Endothelial cell of umbilical vein (primary cell): ENCODE measurements around the gene CTSF. TPM values are rescaled to one million over a fixed set of nuclear protein-coding genes. Genes with fewer than 3 reads are reported as not detected.

ENCODE experiments used
- BruUV-seq: library from RNA; stranded (reverse); fragments of 400-500 nt; replicated peaks from 2 replicates; lab custom pipeline; 2021; lab: Mats Ljungman, UMichigan
- CTCF ChIA-PET: fragments of 300-600, 350-600 bp; sonication (Branson Sonifier 250); formaldehyde crosslinking; loops from one replicate; lab custom pipeline; 2021; ENCODE audit warnings: antibody characterized with exemption, inconsistent platforms; lab: Charles Lee
- POLR2A ChIA-PET: fragments of 300-600, 350-600 bp; sonication (Branson Sonifier 250); formaldehyde crosslinking; loops from one replicate; lab custom pipeline; 2021; ENCODE audit warnings: antibody characterized with exemption, inconsistent platforms; lab: Charles Lee
- DNase-seq: peaks from one replicate; pipeline ENCODE4 v3.0.0-alpha.2; 2011; ENCODE audit warnings: low read depth, low spot score
- FAIRE-seq: peaks from 2 replicates; lab custom pipeline; 2011; peaks lifted over from hg19 to GRCh38; lab: Jason Lieb, UNC
- H2AFZ ChIP-seq: 2 replicates; pipeline ENCODE4 v1.6.0; 2012; ENCODE audit warnings: low read depth, low read length, control low read depth, inconsistent platforms
- H3K27ac ChIP-seq: 2 replicates; pipeline ENCODE4 v1.5.1; 2011; ENCODE audit warnings: low read depth, mild to moderate bottlenecking, control low read depth, low read length, moderate library complexity; ENCODE audit not compliant: insufficient read depth
- H3K27me3 ChIP-seq, 2 experiments: 2 replicates each; pipeline versions ENCODE4 v1.6.0 to v1.6.1; 2011; ENCODE audit warnings: low read length in 2 of 2, mixed read lengths in 1 of 2; ENCODE audit not compliant: control insufficient read depth in 2 of 2, insufficient read depth in 2 of 2
- H3K36me3 ChIP-seq, 2 experiments: 2 replicates in 1 of 2; 3 replicates in 1 of 2; pipeline ENCODE4 v1.5.1; 2011; ENCODE audit warnings: low read length in 2 of 2, mild to moderate bottlenecking in 1 of 2, moderate library complexity in 1 of 2; ENCODE audit not compliant: control insufficient read depth in 2 of 2, insufficient read depth in 2 of 2; ENCODE audit errors: extremely low read depth in 1 of 2
- H3K4me1 ChIP-seq: 3 replicates; pipeline ENCODE4 v1.5.1; 2011; ENCODE audit warnings: mild to moderate bottlenecking, low read length; ENCODE audit not compliant: control insufficient read depth, insufficient read depth; ENCODE audit errors: extremely low read depth
- H3K4me2 ChIP-seq: 2 replicates; pipeline ENCODE4 v1.6.1; 2011; ENCODE audit warnings: low read length, control low read depth, mixed read lengths; ENCODE audit not compliant: insufficient read depth
- H3K4me3 ChIP-seq, 3 experiments: fragments of 200-600 bp in 1 of 3; sonication (generic), shearing (Covaris generic) in 1 of 3; replicated peaks in 1 of 3; 2 replicates each; pipeline ENCODE4 v1.5.1; 2011 to 2016; ENCODE audit warnings: control low read depth in 3 of 3, low read length in 3 of 3, mild to moderate bottlenecking in 2 of 3, inconsistent platforms in 1 of 3, low read depth in 1 of 3, moderate library complexity in 1 of 3; ENCODE audit not compliant: insufficient read depth in 1 of 3
- H3K79me2 ChIP-seq: 2 replicates; pipeline ENCODE4 v1.6.0; 2012; ENCODE audit warnings: low read length, inconsistent platforms; ENCODE audit not compliant: control insufficient read depth, insufficient read depth
- H3K9ac ChIP-seq: replicated peaks from 2 replicates; pipeline ENCODE3; 2011; ENCODE audit warnings: low read length, control low read depth; ENCODE audit not compliant: insufficient read depth; ENCODE audit errors: extremely low read depth
- H3K9me1 ChIP-seq: replicated peaks from 3 replicates; pipeline ENCODE4 v1.6.0; 2011; ENCODE audit warnings: mild to moderate bottlenecking, low read length; ENCODE audit not compliant: control insufficient read depth, insufficient read depth; ENCODE audit errors: extremely low read depth
- H3K9me3 ChIP-seq: replicated peaks from 2 replicates; pipeline ENCODE4 v1.5.1; 2012; ENCODE audit warnings: low read length, inconsistent platforms; ENCODE audit not compliant: control insufficient read depth, insufficient read depth
- H4K20me1 ChIP-seq: replicated peaks from 2 replicates; pipeline ENCODE3; 2011; ENCODE audit warnings: mild to moderate bottlenecking, low read length; ENCODE audit not compliant: control insufficient read depth, insufficient read depth; ENCODE audit errors: extremely low read depth
- CTCF ChIP-seq, 2 donors: IDR thresholded peaks; 1 replicate in 1 of 2; 2 replicates in 1 of 2; pipeline ENCODE4 v1.5.1; 2011; ENCODE audit warnings: low read length in 2 of 2, mild to moderate bottlenecking in 2 of 2, moderate library complexity in 2 of 2, control low read depth in 1 of 2, inconsistent platforms in 1 of 2, low read depth in 1 of 2; ENCODE audit not compliant: insufficient read depth in 1 of 2; ENCODE audit errors: extremely low read depth in 1 of 2
- EZH2 ChIP-seq: IDR thresholded peaks from 2 replicates; pipeline ENCODE4 v1.6.1; 2012; ENCODE audit warnings: borderline replicate concordance, low read depth, mild to moderate bottlenecking, moderate library complexity, low read length, inconsistent platforms; ENCODE audit not compliant: severe bottlenecking
- FOS ChIP-seq: IDR thresholded peaks from 2 replicates; pipeline ENCODE4 v1.6.1; 2011; ENCODE audit warnings: mild to moderate bottlenecking, low read length, moderate library complexity, borderline replicate concordance; ENCODE audit not compliant: insufficient read depth
- GATA2 ChIP-seq: IDR thresholded peaks from 2 replicates; pipeline ENCODE4 v1.7.0; 2011; ENCODE audit warnings: low read depth, mild to moderate bottlenecking, moderate library complexity, mixed read lengths, low read length; ENCODE audit not compliant: insufficient read length, insufficient read depth
- JUN ChIP-seq: IDR thresholded peaks from 2 replicates; pipeline ENCODE4 v1.6.1; 2011; ENCODE audit warnings: borderline replicate concordance, low read depth; ENCODE audit not compliant: insufficient read length, insufficient read depth
- MAX ChIP-seq: IDR thresholded peaks from 2 replicates; pipeline ENCODE4 v1.6.1; 2011; ENCODE audit not compliant: insufficient read depth, insufficient read length
- MYC ChIP-seq: IDR thresholded peaks from one replicate; pipeline ENCODE4 v1.6.1; 2011; ENCODE audit warnings: mild to moderate bottlenecking, low read depth, low read length
- POLR2A ChIP-seq: IDR thresholded peaks from 2 replicates; pipeline ENCODE4 v1.6.1; 2012; ENCODE audit warnings: low read depth, mild to moderate bottlenecking, control low read depth, low read length
- POLR2AphosphoS5 ChIP-seq: IDR thresholded peaks from 2 replicates; pipeline ENCODE4 v1.6.1; 2012; ENCODE audit warnings: low read depth, mild to moderate bottlenecking, control low read depth, low read length, moderate library complexity; ENCODE audit not compliant: insufficient read depth
- dilution Hi-C: fragments of 300-500 bp; cut with MboI; formaldehyde crosslinking; loops from one replicate; pipeline ENCODE4 v1.15.0; 2019; ENCODE audit warnings: low sequenced_read_pairs; ENCODE audit not compliant: extremely low pct_ligation_motif_present
- intact Hi-C: fragments of 100-400 bp; cut with micrococcal nuclease; formaldehyde crosslinking; loops from one replicate; pipeline ENCODE4 v1.10.0; 2022
- polyA plus RNA-seq, 4 experiments: library from polyadenylated mRNA; depleted of rRNA in 3 of 4; stranded (reverse) in 3 of 4; unstranded in 1 of 4; fragments of >200 nt; gene quantifications; 2 replicates each; pipeline versions ENCODE4 v1.2.1 to v1.2.3, GENCODE V29; 2011 to 2012; ENCODE audit warnings: missing spikeins in 1 of 4
- total RNA-seq: library from RNA; stranded (reverse); gene quantifications from 2 replicates; pipeline ENCODE4 v1.2.3, GENCODE V29; 2021

The CTSF gene
- total and polyA plus RNA-seq, 2 donors (not counting 3 experiments of a cell fraction or from before 2014, with no cell fraction given) = 14.4 to 27.7 TPM

- dilution Hi-C loops = no loop called here
- H4K20me1 ChIP-seq = no peaks in the 10 kb centered on the region
- no peak overlapping the region for H3K9ac ChIP-seq
- no peak for DNase-seq
- no peak overlapping the region for H3K27ac ChIP-seq
- H3K4me1 ChIP-seq = peaks cover 5% of the 10 kb centered on the region
- CTCF ChIA-PET = interaction anchor here (0.5 kb wide), 1 partner anchor 18 kb away, joined by 3 read pairs; no protein-coding TSS in a partner anchor
- H3K36me3 ChIP-seq = no peaks in the 10 kb centered on the region
- no peak overlapping the region for H3K4me2 ChIP-seq
- TF ChIP-seq FOS = no peak
- no peak overlapping the region for H2AFZ ChIP-seq
- intact Hi-C loops = no loop called here
- no TSS peak for BruUV-seq
- FAIRE-seq = no peak
- H3K79me2 ChIP-seq = no peaks in the 10 kb centered on the region
- H3K9me1 ChIP-seq = no peaks in the 10 kb centered on the region
- no peaks in the 10 kb centered on the region for H3K9me3 ChIP-seq
- H3K4me3 ChIP-seq = no peak overlapping the region
- H3K27me3 ChIP-seq = no peaks in the 10 kb centered on the region
- POLR2A ChIA-PET = no interaction called here
These were observed 17.5 kb downstream of the CTSF start for GRCh38 chr11:66550887-66551286.

- intact Hi-C loops = no loop called here
- Histone ChIP-seq H3K9ac (no peak overlapping the region), H3K4me2 (no peak overlapping the region), H2AFZ (no peak overlapping the region), H3K27me3 (no peaks in the 10 kb centered on the region), H4K20me1 (no peaks in the 10 kb centered on the region), H3K27ac (no peak overlapping the region), H3K9me3 (no peaks in the 10 kb centered on the region), H3K79me2 (peaks cover 5% of the 10 kb centered on the region), H3K36me3 (no peaks in the 10 kb centered on the region), H3K4me1 (peaks cover 13% of the 10 kb centered on the region), H3K9me1 (no peaks in the 10 kb centered on the region), H3K4me3 (no peak overlapping the region)
- TF ChIP-seq MAX (no peak), POLR2AphosphoS5 (no peak), FOS (no peak), EZH2 (no peak), GATA2 (no peak), POLR2A (no peak), JUN (no peak), CTCF (IDR thresholded peaks at IDR 0.05; ENCODE audit: extremely low read depth in 1 of 2, insufficient read depth in 1 of 2, low read depth in 1 of 2, low read length in 2 of 2) (no peak), MYC (no peak)
- dilution Hi-C loops = no loop called here
- no peak for DNase-seq
- CTCF ChIA-PET = interaction anchor here (1.5 kb wide), 1 partner anchor 128 kb away, joined by 4 read pairs; the partner anchor contains the start of gene RBM4B
- POLR2A ChIA-PET = no interaction called here
- no TSS peak for BruUV-seq
- no peak for FAIRE-seq
These were observed 18.7 kb downstream of the CTSF start for GRCh38 chr11:66549696-66550095.
